Measurements from ENCODE around the gene NOX4. TPM values are rescaled to one million over a fixed set of nuclear protein-coding genes. Genes with fewer than 3 reads are reported as not detected.

The NOX4 gene
- total and polyA plus RNA-seq, 10 of the 15 experiments (the other 5 are each of a cell fraction or from before 2014, with no cell fraction given): not detected

DNA sequence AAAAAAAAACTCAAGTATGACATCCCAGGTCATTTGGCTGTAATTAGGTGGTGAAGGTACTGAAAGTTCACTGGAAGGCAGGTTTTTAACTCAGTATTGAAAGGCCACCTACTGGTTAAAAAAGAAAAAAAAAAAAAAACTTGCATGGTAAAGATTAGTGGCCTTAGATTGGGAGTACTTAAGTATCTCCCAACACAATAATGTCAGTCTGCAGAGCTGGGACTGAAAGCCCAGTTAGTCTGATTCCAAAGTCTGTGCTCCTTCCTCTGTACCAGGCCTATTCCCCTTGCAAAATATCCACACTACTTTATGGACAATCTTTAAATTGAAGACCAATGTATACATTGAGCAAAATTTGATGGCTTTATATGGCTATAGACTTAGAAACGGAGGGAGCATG, 85.5 kb downstream of the NOX4 start:
- Histone ChIP-seq H4K20me1 (ENCODE audit: control insufficient read depth, insufficient read depth) (no peaks in the 10 kb centered on the region), H3K27me3 (replicated peaks in 1 of 2; ENCODE audit: control insufficient read depth in 2 of 2, insufficient read depth in 2 of 2, low read length in 1 of 2) (no peaks in the 10 kb centered on the region), H3K36me3 (ENCODE audit: control insufficient read depth in 2 of 2, insufficient read depth in 2 of 2, low read length in 1 of 2) (no peaks in the 10 kb centered on the region), H3K4me1 (ENCODE audit: control insufficient read depth, insufficient read depth, low read length) (no peaks in the 10 kb centered on the region), H3K79me2 (ENCODE audit: control insufficient read depth, insufficient read depth, low read length) (no peaks in the 10 kb centered on the region), H3K4me2 (ENCODE audit: control insufficient read depth, insufficient read depth) (no peak overlapping the region), H3K9ac (ENCODE audit: control insufficient read depth, insufficient read depth, low read length) (no peak overlapping the region), H2AFZ (ENCODE audit: control insufficient read depth, low read depth, low read length) (no peak overlapping the region), H3K27ac (ENCODE audit: control insufficient read depth, insufficient read depth) (no peak overlapping the region), H3K4me3 (no peak overlapping the region), H3K9me3 (replicated peaks; ENCODE audit: control insufficient read depth, insufficient read depth, low read length) (no peaks in the 10 kb centered on the region)
- intact Hi-C loops (cut with micrococcal nuclease; ENCODE audit: unreplicated experiment) (no loop called here), in situ Hi-C loops (cut with MboI) (no loop called here)
- no peak for FAIRE-seq
- no peak for DNase-seq (ENCODE audit: low read depth, low spot score)
- TF ChIP-seq, protein P1, sequence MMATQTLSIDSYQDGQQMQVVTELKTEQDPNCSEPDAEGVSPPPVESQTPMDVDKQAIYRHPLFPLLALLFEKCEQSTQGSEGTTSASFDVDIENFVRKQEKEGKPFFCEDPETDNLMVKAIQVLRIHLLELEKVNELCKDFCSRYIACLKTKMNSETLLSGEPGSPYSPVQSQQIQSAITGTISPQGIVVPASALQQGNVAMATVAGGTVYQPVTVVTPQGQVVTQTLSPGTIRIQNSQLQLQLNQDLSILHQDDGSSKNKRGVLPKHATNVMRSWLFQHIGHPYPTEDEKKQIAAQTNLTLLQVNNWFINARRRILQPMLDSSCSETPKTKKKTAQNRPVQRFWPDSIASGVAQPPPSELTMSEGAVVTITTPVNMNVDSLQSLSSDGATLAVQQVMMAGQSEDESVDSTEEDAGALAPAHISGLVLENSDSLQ (IDR thresholded peaks at IDR 0.05): no peak
- TF ChIP-seq JUNB (IDR thresholded peaks at IDR 0.05): no peak
- TF ChIP-seq ZSCAN29 (IDR thresholded peaks at IDR 0.05): no peak
- no peak for TF ChIP-seq BCL11A (IDR thresholded peaks at IDR 0.05; ENCODE audit: low read depth, low read length)
- TF ChIP-seq MYC (IDR thresholded peaks at IDR 0.05; ENCODE audit: insufficient read depth, insufficient read length, insufficient replicate concordance, low read length, severe bottlenecking): no peak
- no peak for TF ChIP-seq MYB (IDR thresholded peaks at IDR 0.05; ENCODE audit: borderline replicate concordance, low read depth, low read length)
- TF ChIP-seq NBN (IDR thresholded peaks at IDR 0.05): no peak
- TF ChIP-seq MEF2A (IDR thresholded peaks at IDR 0.05; ENCODE audit: insufficient read depth, low read depth, low read length): no peak
- TF ChIP-seq, protein P2, sequence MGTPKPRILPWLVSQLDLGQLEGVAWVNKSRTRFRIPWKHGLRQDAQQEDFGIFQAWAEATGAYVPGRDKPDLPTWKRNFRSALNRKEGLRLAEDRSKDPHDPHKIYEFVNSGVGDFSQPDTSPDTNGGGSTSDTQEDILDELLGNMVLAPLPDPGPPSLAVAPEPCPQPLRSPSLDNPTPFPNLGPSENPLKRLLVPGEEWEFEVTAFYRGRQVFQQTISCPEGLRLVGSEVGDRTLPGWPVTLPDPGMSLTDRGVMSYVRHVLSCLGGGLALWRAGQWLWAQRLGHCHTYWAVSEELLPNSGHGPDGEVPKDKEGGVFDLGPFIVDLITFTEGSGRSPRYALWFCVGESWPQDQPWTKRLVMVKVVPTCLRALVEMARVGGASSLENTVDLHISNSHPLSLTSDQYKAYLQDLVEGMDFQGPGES (IDR thresholded peaks at IDR 0.05): no peak
- no peak for TF ChIP-seq ZZZ3 (IDR thresholded peaks at IDR 0.05; ENCODE audit: control insufficient read depth, insufficient read length, low read depth)
- no peak for TF ChIP-seq ZNF274 (IDR thresholded peaks at IDR 0.05; ENCODE audit: insufficient read depth, insufficient read length)
- TF ChIP-seq, protein P3, sequence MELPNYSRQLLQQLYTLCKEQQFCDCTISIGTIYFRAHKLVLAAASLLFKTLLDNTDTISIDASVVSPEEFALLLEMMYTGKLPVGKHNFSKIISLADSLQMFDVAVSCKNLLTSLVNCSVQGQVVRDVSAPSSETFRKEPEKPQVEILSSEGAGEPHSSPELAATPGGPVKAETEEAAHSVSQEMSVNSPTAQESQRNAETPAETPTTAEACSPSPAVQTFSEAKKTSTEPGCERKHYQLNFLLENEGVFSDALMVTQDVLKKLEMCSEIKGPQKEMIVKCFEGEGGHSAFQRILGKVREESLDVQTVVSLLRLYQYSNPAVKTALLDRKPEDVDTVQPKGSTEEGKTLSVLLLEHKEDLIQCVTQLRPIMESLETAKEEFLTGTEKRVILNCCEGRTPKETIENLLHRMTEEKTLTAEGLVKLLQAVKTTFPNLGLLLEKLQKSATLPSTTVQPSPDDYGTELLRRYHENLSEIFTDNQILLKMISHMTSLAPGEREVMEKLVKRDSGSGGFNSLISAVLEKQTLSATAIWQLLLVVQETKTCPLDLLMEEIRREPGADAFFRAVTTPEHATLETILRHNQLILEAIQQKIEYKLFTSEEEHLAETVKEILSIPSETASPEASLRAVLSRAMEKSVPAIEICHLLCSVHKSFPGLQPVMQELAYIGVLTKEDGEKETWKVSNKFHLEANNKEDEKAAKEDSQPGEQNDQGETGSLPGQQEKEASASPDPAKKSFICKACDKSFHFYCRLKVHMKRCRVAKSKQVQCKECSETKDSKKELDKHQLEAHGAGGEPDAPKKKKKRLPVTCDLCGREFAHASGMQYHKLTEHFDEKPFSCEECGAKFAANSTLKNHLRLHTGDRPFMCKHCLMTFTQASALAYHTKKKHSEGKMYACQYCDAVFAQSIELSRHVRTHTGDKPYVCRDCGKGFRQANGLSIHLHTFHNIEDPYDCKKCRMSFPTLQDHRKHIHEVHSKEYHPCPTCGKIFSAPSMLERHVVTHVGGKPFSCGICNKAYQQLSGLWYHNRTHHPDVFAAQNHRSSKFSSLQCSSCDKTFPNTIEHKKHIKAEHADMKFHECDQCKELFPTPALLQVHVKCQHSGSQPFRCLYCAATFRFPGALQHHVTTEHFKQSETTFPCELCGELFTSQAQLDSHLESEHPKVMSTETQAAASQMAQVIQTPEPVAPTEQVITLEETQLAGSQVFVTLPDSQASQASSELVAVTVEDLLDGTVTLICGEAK (IDR thresholded peaks at IDR 0.05; ENCODE audit: borderline replicate concordance): no peak
- TF ChIP-seq SP1 (IDR thresholded peaks at IDR 0.05; ENCODE audit: low read depth, low read length): no peak
- TF ChIP-seq MTA3 (IDR thresholded peaks at IDR 0.05; ENCODE audit: borderline replicate concordance, low read length): no peak
- TF ChIP-seq ZNF24 (IDR thresholded peaks at IDR 0.05): no peak
- TF ChIP-seq, protein P4, sequence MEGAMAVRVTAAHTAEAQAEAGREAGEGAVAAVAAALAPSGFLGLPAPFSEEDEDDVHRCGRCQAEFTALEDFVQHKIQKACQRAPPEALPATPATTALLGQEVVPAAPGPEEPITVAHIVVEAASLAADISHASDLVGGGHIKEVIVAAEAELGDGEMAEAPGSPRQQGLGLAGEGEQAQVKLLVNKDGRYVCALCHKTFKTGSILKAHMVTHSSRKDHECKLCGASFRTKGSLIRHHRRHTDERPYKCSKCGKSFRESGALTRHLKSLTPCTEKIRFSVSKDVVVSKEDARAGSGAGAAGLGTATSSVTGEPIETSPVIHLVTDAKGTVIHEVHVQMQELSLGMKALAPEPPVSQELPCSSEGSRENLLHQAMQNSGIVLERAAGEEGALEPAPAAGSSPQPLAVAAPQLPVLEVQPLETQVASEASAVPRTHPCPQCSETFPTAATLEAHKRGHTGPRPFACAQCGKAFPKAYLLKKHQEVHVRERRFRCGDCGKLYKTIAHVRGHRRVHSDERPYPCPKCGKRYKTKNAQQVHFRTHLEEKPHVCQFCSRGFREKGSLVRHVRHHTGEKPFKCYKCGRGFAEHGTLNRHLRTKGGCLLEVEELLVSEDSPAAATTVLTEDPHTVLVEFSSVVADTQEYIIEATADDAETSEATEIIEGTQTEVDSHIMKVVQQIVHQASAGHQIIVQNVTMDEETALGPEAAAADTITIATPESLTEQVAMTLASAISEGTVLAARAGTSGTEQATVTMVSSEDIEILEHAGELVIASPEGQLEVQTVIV (IDR thresholded peaks at IDR 0.05; ENCODE audit: borderline replicate concordance, partially characterized antibody): no peak
- no peak for TF ChIP-seq ATF7 (IDR thresholded peaks at IDR 0.05; ENCODE audit: low read depth)
- no peak for TF ChIP-seq ESRRA (IDR thresholded peaks at IDR 0.05; ENCODE audit: low read length)
- no peak for TF ChIP-seq POLR2A (IDR thresholded peaks at IDR 0.05; ENCODE audit: low read depth, low read length)
- no peak for TF ChIP-seq TARDBP (IDR thresholded peaks at IDR 0.05; ENCODE audit: borderline replicate concordance)
- ChIA-PET SMC1A (ENCODE audit: uncharacterized antibody, unreplicated experiment) (no interaction called here), CTCF (interaction anchor here (0.6 to 0.7 kb wide), 2 partner anchors 854 to 1168 kb away, joined by 3 read pairs; no protein-coding TSS in a partner anchor), RAD21 (ENCODE audit: unreplicated experiment) (no interaction called here), POLR2A (no interaction called here)
- 0% methylated on average over 1 of the region's 1 CpG for WGBS (ENCODE audit: insufficient coverage, insufficient replicate concordance, low lambda C conversion rate, missing lambda C conversion rate)
- no peak for ATAC-seq
- BruUV-seq (replicated peaks): no TSS peak

Data from GM12878 (cell line).